Eye (tissue), 1 donor: ENCODE data around the gene RDH14.
A peak's percentile ranks its signal among the peaks of the same experiment; 100 is the strongest.

Source experiments
- DNase-seq: peaks from one replicate; pipeline ENCODE4 v3.0.0-alpha.2; 2015

The RDH14 gene

DNA sequence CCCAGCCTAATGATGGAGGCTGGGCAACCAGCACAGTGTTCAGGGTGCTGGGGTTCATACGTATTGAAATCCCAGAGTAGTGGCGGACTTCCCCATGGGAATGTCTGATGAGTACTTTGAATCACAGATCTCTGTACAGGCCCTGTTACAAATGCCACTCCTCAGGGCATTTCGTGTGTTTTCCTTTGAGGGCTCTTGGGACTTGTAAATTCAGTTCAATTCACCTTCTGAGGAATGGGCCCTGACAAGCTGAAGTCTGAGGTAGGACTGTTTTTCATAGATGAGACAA lies 288 bp upstream of the RDH14 start:
- no peak for DNase-seq

DNA sequence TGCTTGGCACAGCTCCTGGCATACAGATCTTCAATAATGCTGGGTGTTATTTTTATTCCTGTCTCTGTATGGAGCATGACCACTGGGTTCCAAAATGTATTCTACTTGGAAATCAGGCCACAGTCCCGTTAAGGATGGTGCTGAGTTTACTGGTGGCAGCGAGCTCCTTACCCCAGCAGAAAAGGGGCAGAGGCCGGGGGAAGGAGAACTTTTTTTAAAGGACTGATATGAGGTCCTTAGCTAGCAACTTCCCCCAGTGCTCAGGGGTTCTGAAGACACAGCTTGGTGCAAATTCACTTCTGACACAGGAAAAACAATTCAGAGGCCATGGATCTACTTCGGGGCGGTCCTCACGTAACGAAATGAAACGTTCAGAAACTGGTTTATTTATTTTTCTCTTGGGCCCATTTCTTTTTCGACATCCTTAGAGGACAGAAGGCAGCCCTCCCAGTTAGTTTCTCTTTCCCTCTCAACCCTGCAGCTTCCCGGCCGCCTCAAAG lies 872 bp downstream of the RDH14 start:
- peak; percentile 74 for DNase-seq

DNA sequence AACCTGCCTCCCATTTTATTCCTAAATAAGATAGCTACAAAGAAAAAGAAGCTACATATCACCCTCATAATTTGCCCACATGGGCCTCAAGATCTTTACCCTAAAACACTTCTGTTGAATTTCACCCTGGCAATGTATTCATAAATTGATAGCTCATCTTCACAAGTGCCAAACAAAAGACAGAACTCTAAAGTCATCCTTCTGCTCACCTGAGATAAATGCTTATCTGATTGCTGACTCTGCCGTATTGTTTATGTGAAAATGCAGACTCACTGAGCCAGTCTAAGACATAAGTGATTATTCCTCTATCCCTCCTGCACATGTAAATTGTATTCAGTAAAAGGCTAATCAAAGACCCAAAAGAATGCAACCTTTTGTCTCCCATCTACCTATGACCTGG lies 2.0 kb downstream of the RDH14 start:
- DNase-seq: no peak

DNA sequence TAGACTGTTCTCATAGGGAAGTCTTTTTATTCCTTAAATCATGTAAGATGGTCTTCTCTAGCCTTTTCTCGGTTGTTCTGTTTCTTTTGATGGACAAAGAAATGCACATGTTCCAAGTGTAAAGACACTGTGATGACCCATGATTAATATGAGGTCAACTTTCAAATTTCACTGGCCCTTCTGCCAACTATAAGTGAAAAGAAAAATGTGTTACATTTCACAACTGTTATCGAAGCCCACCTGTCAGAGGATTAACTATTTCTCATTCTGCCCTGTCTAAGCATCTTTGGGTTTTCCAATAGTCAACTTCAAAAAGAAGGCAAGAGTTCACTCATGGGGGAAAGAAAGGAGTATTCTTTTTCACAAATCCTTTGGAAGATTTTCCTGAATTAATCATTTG lies 3.3 kb downstream of the RDH14 start:
- no peak for DNase-seq

DNA sequence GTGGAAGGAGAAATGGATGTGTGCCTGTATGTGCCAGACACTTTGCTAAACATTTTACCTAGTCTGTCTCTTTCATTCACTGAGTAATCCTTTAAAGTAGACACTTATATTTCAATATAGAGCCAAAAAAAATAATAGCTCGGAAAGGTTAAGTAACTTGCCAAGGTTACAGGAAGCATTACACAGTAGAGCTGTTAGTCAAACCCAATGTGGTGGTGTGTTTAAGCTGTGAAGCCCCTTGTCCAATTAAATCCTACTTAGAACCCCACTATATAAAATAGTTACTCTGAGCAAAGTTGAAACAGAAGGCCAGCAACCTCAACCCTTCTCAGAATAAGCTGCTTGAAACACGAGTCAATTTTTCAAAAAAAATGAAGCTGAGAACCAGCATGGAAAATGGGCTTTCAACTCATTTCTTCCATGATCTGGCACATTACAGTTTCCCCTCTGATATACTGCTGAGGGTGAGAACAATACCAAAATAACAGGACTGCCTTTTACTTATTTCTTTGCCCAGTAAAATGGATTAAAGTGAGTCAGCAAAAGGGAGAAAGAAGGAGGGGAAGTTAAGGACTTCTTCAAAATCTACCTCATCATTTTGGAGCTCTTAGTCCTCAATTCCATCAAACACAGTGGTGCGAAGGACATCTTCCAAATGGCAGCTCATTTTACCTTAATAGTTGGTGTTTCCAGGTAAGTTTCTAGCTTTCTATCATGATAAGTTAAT lies 7.9 kb downstream of the RDH14 start:
- no peak for DNase-seq

DNA sequence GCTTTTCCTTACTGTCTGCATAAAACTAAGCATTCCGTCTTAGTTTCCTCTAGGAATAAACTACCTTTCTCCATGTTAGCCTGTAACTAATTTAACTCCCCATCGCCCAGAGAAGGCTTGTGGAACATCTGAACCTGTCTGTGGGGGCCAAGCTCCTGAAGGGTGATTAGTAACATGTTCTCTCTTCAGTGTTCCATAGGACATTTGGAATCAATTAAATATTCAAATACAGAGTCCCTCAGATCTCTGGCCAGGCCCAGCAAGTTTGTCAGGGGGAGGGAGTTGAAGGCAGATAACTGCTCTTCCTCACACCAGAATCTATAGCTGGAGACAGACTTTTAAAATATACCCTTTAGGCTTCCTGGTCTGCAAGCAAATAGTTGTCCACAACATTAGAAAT lies 8.8 kb downstream of the RDH14 start:
- no peak for DNase-seq

DNA sequence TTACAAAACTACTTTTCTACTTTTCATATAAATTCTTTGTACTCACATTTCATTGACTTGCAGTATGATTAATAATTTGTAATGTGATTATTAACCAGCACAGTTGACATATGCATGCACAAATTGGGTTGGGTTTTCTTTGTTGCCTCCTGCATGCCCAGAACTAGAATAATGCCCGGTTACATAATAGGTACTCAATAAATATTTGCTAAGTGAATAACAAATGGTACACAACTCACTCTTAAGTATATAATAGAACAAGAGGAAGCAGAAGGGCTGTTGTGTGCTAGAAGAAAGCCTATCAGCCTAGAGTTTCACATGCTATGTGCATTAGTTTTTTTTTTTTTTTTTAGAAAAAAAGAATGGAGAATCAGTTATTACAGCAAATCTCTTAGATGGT lies 9.3 kb downstream of the RDH14 start:
- no peak for DNase-seq

DNA sequence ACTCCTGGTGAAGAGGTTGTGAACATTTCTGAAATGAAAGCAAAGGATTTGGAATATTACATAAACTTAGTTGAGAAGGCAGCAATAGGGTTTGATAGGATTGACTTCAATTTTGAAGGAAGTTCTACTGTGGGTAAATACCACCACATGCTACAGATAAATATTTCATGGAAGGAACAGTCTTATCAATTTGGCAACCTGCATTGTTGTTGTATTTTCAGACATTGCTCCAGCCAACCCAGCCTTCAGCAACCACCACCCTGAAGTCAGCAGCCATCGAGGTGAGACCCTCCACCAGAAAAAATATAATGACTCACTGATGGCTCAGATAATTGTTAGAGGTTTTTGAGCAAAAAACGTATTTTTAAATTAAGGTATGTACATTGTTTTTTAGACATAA lies 10.0 kb downstream of the RDH14 start:
- no peak for DNase-seq

DNA sequence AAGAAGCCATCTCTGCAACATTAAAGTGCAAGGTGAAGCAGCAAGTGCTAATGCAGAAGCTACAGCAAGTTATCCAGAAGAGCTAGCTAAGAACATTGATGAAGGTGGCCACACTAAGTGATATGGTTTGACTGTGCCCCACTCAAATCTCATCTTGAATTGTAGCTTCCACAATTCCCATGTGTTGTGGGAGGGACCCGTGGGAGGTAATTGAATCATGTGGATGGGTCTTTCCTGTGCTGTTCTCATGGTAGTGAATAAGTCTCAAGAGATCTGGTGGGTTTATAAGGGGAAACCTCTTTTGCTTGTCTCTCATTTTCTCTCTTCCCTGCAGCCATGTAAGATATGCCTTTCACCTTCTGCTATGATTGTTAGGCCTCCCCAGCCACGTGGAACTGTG lies 11.4 kb downstream of the RDH14 start:
- DNase-seq: no peak

DNA sequence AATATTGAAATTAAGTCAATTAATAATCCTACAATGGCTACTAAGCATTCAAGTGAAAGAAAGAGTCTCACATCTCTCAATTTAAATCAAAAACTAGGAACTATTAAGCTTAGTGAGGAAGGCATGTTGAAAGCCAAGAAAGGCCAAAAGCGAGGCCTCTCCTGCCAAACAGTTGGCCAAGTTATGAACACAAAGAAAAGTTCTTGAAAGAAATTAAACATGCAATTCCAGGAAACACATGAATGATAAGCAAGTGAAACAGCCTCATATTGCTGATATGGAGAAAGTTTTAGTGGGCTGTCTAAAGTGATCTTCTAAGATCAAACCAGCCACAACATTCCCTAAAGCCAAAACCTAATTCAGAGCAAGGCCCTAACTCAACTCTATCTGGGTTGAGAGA lies 11.8 kb downstream of the RDH14 start:
- no peak for DNase-seq

DNA sequence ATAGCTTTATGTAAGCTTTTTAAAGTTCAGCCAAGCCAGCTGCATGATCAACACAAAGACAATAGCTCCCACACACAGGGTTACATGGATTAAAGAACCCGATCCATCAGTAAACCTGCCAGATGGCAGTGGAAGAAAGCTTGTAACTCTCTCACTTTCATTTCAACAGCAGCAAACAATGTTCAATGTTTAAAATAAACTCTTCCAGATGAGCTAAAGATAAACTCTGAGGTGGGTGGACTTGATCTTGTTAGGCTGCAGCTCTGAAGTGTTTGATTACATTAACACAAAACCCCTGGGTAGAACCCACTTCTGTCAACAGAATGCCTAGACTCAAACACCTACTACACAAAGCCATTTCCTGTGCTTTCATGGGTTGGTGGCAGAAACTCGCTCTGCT lies 13.9 kb downstream of the RDH14 start:
- peak; percentile 15 for DNase-seq

DNA sequence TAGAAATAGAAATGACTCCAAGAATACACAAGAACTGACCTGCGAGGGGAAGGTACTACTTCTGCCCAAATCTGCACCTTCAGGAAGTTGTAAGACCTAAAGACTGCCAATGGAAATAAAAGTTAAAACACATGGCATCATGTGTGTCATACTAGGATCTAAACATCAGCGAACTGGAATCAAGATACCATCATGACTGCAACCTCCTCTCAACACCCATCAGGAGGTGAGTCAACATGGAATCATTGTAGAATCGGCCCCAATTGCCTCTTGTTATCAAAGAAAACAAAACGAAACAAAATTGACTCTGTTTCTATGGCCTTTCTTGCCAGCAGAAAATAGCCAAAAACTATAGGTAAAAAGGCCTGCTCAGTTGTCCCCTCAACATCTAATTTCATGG lies 15.1 kb downstream of the RDH14 start:
- DNase-seq: no peak

DNA sequence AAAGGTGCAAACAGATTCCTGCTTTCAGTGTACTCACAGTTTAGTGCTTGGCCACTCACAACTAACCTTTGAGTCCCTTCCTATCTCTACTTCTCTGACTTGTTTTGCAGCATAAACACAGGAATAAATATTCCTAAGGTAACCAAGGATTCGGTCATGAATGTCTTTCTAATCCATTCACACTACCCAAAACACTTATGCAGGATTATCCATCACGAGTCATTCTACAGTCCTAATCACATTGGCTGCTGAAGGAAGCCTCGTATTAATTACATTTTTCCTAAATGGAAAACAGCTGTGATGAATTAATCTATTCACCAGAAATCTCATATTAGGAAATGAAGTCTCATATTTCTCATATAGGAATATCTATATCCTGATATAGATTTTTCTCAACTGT lies 16.3 kb downstream of the RDH14 start:
- no peak for DNase-seq

DNA sequence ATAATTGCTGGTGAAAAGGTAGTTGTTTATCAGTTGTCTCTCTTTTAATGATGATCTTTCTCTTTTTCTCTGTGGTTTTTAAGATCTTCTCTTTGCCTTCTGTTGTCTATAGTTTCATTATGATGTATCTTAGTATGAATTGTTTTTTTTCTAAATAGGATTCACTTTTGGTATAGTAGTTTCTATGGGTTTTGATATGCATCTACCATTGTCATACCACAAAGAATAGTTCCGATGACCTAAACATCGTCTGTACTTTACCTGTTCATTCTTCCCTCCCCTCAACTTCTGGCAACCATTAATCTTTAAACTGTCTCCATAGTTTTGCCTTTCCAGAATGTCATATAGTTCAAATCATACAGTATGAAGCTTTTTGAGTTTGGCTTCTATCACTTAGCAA lies 19.6 kb downstream of the RDH14 start:
- DNase-seq: no peak

DNA sequence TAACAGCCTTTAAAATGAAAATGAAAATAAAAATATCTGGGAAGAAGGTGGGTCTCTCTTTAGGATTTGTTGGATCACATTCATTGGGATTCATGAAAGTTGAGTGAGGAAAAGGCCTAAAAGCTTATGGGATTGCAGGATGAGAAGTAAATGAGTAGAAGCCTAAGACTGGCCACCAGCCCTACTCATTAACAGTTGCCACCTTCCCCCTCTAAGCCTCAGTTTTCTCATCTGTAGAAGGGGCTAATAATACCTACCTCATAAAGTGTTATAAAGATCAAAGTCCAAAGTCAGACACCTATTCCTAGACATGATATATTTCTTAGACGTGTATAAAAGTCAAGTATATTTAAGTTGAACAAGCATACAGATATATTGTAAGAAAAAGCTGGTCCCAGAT lies 23.8 kb downstream of the RDH14 start:
- no peak for DNase-seq

DNA sequence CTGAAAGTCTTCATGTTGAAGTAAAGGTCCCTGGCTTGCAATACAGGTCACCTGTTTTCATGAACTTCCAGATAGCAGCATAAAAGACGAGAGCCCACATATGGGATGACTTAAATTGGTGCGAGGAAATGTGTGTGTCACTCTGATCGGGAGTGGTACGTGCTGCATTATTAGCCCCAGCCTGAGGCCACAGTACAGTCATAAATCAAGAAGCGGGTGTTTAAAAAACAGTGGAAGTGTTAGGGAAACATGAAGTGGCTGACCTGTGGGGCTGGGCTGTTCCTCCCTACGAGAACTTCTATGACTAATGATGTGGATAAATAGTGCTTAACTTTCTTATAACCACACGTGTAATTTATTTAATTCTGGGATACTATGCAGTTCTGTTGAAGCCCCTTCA lies 24.4 kb downstream of the RDH14 start:
- DNase-seq: no peak

DNA sequence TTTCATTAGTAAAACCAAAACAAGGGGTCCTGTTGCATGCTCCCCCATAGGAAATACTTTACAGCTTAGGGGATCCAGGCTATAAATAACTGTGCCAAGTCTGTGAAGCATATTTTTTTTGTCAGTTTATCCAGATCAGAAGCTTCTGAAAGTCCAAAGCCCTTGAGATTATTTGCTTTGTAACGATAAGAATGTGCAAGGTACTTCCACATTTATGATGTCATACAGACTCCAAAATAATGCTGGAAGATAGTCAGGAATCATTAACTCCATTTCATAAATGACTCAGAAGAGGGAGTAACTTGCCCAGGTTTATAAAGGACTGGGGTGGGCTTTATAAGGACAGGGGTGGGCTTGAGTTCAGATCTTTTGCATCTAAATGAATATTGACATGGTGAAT lies 29.3 kb downstream of the RDH14 start:
- no peak for DNase-seq

DNA sequence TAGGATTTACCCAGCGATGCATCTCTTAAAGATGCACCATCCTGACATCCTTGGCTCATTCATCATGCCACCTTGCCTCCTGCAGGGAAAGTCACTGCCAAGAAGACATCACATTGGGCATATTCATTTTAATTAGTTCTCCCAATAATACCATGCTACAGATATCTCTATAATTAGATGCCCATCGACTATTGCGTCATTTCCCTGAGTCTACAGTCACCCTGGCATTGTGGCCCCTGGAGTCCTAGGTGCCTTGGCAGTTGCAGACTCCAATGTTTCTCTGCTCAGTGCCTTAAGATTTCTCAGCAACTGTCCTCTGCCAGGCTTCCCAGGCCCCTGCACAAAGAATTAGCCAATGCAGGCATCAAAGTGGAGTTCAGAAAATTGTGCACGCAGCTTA lies 32.6 kb downstream of the RDH14 start:
- no peak for DNase-seq

DNA sequence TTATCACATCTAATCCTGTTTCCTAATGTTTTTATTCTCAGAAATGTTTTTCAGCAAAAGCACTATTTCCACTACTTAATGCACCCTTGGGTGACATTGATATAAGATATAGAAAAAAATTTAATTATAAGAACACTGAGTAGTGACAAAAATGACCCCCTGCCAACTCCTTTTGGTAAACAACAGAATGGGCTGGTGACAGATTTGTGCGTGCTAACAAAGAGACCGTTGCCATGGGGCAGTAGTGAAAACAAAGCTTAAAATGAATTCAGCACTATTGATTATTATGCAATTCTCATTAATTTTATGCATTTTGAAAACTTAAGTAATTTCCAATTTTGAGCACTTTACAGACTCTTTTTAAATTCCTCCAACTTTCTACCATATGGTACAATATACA lies 33.1 kb downstream of the RDH14 start:
- no peak for DNase-seq

DNA sequence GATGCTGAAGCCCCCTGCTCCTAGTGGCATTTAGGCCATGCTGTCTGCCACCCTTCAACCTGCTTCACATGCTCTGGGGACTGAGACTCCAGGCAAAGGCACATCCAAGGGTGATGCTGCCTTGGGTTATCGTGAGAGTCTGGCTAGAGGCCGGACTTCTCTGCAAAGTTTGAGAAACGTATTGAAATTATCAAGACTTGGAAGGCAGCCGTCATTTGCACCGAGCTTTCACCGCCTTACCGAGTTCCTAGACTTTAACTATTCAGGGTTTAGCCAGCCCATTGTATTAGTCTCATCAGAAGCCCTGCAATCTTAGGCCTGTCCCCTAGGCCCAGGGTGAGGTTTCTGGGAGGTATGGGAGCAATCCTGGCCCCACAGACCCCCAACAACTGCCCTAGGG lies 34.0 kb downstream of the RDH14 start:
- DNase-seq: no peak

DNA sequence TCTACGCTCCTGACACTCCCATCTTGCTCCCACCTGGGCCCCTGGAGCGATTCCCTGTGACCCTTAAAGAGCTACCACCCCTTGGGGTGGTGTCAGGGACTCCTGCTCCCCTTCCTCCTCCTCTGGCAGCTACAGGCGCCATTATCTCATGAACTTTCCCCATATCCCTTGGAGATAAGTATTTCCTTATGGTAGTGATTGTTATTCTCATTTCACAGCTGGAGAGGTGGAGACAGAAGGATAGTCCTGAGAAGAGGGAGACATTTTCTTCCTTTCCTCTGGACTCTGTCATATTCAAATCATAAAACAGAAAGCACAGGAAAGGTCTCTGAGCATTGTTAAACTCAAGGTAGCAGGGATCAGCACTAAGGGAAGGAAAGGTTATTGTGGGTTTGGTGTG lies 34.6 kb downstream of the RDH14 start:
- no peak for DNase-seq

DNA sequence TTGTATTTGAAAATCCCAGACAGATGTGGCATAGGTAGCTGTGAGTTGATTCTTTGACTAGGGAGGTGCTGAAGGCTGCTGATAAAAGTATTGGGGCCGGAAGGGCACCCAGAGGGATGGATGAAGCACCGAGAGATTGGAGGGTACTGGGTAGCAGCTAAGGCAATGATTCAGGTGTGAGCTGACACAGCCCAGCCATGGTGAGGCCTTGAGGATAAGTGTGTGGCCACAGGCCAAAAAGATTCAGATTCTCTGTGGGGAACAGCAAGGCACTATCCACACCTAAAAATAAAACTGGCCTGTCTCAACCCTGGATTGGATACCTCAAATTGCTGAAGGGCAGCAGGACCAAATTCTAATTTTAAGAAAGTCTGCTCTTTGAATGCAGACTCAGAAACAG lies 35.2 kb downstream of the RDH14 start:
- no peak for DNase-seq

DNA sequence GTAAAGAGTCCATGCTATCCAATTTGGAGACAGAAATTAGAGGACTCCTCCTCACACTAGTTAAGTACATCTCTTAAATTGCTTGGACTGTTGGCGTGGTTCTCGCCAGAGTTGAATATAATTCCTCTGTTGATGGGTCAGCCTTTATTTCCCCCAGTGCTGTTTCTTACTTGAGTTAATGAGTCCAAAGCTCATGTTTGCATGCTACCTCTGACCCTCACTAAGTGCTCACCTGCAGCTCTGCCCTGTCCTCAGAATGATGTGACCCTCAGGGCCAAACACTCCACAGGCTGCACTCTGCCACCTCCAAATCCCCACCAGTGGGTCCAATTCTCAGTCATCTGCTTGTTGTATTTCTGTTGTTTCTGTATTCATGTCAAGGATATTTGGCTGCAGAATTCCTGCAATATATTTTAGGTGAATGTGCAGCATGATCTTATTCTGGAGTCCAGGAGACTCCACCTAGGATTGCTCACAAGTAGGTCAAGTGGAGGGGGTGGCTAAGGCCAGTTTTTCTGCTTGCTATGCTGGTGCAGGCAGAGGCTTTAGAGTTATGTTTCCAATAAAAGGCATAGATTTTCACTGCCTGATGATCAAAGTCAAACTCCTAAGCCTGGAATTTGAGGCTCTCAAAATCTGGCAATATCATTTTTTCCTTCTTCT lies 37.8 kb downstream of the RDH14 start:
- no peak for DNase-seq

DNA sequence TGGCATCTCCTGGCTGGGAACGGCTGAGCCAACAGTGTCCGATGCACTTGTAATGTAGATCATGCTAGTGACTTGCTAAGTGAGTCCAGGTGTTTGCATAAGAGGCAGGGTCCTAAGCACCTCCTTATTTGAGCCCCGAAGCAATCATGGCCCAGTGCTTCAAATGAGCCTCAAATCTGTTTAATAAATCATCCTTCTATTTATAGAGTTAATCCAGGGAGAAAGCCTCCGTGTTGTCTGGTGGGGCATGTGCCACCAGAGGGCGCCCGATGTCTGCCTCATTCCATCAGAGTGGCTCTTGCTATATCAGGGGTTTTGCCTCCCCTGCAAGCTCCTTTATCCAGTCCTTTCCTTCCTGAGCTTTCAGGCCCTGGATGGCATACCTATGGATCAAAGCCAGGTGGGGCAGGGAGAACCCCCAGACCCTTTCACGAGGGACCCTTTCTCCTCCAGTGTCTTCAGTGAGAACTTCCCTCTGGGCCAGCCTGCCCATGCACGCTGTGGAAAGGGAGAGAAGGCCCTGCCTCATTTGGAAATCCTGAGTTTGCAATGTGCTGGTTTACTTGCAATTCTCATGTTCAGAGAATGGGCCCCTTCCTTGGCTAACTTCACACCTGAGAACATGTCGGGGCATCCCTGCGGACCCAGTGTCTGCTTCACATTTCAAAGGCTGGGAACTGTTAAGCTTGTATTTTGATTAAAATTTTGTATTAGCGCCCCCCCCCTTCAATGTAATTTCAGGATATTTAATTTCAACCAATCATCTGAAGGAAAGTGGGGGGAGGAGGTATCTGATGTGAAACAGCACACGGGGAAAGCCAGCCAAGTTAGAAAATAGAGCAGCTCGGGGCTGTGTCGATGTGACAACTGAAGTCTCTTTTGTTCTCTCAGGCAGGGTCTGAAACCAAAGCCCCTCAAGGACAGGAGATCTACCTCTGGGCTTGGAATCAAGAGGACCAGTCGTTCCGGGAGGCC lies 39.7 kb downstream of the RDH14 start:
- peak; percentile 95 for DNase-seq
